HG03139 (cell line): ENCODE data around the gene ENPEP.
"Not testable (repeated sequence)": the region's sequence is repeated elsewhere in the genome, so short reads cannot be mapped to it uniquely, and the experiment has no call there.

Experiments used
- ATAC-seq: cut with Tn5 transposase; IDR thresholded peaks from one replicate; pipeline ENCODE4 v1.9.1; 2021; ENCODE audit not compliant: unreplicated experiment

Gene ENPEP

DNA sequence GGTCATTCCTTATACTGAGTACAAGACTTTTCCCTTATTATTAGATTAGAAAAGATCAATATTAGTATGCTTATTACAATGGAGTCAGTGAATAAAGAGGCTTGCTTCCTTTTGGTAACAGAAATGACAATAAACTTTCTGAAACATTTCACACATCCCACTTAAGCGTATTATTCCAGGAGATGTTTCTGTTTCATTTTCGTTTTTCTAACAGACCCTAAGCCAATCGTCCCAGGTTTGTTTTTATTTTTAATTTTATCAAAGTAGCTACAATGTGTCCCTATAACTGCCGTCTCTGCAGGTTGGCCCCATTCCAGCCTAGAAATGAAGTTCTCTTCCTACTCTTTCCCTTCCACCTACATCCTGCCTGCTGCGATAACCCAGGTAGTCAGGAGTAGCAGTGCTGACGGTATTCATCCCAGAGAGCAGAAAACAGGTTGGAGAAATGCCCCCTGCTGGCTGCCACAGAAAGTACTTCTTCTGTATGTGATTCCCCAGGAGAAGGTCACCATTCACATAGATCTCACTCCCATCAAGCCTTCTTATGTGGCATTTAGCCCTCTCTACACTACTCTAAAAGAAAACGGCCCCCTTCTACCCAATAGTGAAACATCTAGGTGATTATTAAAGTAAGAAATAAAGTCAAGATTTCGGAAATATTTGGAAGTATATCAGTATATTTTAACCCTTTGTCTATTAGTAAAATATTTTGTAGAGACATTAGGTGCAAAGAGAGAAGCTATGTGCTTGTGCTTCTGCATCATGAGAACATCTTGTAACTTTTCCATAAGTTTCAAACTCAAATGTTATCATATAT, 40.4 kb downstream of the ENPEP start:
- ATAC-seq = peak; percentile 91

- ATAC-seq = no peak
These were observed 43.0 kb downstream of the ENPEP start for GRCh38 chr4:110518889-110519490.

- no peak for ATAC-seq
These were observed 44.9 kb downstream of the ENPEP start for GRCh38 chr4:110520886-110521285.

DNA sequence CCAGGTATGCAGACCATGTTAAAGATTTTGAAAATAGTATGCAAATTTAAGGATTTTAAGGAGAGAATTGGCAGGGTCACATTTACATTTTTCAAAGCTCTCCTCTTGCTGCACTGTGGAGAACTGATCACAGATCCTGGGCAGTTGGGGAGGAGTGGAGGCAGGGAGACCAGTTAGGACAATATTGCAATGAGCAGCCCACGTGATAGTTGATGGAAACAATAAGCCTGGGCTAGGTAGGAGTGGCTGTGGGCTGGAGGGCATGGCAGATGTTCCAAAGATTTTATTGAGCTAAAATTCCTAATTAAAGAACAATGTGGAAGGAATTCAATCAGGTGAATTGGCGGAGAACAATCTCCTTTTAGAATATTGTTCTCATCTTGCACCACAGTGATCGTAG, 50.6 kb downstream of the ENPEP start:
- no peak for ATAC-seq

DNA sequence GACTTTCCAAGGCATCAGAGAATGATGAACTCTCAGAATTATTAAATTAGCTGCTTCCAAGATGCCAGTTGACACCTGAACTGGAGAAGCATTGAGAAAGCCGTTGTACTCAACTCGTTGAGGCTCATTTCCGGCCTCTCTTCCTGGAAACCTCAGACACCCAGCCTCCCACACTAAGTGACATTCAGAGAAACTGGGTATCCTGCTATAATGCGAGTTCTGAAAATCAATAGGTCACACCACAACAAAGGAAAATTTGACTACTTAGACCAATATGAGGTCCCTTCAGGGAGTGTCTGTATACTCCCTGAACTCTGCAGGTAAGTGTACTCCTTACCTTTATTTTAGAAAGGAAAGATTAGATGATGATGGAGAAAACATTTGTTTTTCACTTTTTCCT, 51.2 kb downstream of the ENPEP start:
- no peak for ATAC-seq

- ATAC-seq = no peak
These were observed 57.1 kb downstream of the ENPEP start for GRCh38 chr4:110532901-110533589.

- ATAC-seq = no peak
These were observed 57.6 kb downstream of the ENPEP start for GRCh38 chr4:110533590-110533910.

DNA sequence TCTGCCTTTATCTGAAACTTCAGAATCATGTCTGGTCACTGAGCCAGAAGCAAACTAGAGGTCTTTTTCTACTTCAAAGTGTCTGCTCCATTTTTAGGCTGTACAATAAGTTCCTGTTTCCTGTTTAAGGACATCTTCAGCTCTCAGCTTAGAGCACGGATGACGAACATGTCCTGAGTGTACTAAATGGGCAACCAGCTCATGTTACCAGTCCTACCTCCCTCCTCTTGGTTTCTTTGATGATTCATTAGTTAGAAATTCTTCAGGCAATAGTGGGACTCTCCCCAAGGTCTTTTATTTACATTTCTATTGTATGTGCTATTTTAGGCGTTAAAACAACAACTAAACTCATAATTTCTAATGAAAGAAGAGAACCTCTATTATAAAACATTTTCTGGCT, 58.0 kb downstream of the ENPEP start:
- no peak for ATAC-seq

- no peak for ATAC-seq
These were observed 64.6 kb downstream of the ENPEP start for GRCh38 chr4:110540581-110540980.

DNA sequence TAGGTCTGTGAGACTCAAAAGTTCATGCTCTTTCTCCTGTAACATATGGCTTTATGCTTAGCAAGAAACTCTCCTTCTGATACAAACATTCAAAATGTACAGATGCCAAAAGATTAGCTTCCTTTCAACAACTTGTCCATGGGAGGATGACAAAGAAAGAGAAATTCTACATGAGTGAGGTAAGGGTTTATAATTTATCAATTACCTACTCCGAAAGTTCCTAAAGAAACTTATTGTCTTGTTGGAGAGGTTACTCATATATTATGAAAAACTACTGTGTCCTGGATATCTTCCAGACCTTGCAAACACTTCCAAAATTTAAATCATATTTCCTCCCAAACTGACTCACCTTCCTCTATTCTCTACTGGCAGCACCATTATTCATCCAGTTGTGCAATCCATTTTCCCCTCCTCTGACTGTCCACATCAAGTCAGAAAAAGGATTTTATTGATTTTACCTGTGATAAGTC, 65.1 kb downstream of the ENPEP start:
- ATAC-seq = no peak

GRCh38 chr4:110543577-110543976, 67.6 kb downstream of the ENPEP start:
- no peak for ATAC-seq

DNA sequence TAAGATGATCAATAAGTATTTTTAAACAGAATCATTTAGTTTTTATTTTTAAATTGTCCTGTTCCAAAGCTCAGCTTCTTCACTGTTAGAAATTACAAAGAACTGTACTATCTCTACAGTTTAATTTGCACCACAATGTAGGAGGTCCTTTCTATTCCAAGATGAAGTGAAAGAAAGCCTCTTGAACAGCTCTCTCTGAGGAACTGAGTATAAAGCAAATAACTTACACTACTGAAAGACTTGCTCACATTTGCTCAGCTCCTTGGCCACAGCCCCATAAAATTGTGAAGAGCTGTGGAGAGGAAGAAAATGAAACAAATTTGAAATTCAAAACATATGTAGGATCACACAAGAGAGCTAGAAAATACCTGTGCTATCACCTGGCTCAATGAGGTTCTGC, 68.6 kb downstream of the ENPEP start:
- ATAC-seq = no peak

DNA sequence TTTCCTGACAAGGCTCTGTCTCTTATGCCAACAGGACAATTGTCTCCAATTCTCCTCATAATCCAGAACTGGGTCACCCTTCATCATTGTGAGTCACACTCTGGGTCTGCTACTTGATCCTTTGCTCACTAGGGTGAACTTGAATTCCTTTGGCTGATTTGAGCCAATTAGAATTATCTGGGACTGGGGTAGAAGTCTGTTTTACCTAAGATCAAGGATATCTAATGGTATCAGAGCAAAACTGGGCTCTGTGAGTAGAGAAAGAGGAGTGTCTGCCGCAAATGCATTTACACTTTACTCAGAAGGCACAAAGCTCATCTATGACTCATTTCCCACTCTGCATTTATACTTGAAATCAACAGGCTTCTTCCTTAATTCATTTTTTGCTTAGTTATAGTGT, 74.3 kb downstream of the ENPEP start:
- no peak for ATAC-seq

DNA sequence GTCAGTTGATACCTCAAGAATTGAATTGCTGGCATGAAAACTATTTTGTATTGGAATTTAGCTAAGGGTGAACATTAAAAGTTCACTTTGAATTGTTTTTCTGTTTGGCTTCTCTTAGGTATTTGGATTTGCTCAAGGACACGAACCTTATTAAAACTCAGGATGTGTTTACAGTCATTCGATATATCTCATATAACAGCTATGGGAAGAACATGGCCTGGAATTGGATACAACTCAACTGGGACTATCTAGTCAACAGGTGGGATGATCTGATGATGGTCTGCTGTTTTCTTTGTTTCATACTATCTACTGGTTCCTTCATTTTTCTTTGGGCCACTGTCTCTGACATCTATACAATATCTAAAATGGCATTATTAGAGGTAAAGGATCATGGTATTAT, 77.2 kb downstream of the ENPEP start:
- no peak for ATAC-seq

DNA sequence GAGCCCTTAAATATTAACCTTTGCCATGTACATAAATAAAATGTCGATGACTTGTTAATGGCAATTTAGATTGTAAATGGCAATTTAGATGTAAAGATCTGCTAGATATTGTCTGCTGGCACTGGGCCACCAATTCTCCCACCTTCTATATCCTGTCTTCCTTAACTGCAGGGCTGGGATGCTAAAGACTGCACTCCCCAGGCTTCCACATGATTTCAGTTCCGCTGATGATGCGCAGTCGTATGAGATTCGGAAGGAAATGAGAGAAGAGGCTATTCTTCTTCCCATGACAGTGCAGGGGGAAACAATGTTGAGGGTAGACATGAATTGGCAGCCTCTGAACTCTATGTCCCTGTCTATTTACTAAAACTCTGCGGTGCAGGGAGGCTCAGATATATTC, 91.3 kb downstream of the ENPEP start:
- ATAC-seq = no peak

DNA sequence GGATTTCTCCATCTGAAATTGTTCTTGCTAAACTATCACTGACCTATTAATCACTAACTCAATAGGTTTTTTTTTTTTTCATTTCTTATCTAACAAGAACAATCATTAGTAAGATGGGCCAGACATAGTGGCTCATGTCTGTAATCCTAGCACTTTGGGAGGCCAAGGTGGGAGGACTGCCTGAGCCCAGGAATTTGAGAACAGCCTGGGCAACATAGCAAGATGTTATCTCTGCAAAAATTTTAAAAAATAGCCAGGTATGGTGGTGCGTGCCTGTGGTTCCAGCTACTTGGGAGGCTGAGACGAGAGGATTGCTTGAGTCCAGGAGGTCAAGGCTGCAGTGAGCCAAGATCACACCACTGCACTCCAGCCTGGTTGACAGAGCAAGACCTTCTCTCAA, 100.7 kb downstream of the ENPEP start:
- ATAC-seq = not testable (repeated sequence)

DNA sequence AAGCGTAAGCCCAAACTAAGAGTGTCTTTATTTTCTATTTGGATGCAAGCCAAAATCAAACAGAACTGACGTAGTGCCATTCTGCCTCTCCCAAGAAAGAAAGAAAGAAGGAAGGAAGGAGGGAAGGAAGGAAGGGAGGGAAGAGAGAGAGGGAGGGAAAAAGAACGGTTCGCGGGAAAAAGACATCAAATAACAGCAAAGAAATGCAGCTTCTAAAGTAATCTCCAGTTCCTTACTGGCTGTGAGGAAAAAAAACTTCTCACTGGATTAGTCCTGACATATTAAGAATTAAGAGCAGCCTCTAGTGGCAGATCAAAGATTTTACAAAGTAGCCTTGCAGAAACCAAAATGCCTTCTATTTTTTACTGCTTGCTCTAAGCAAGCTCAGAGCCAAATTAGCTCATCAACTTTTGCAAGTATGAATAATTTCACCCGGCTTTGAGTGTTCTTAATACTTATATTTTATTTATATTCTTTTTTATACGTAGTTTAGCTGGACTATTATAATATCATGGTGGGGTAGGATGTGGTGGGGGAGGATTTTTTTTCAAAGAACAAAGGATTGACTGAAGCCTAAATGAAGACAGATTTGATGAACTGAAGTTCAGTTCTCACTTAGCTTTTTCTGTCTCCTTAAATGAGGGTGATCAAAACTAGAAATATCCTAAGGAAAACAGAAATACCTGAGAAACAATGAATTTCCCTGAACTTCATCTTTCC, 110.3 kb downstream of the ENPEP start:
- no peak for ATAC-seq

DNA sequence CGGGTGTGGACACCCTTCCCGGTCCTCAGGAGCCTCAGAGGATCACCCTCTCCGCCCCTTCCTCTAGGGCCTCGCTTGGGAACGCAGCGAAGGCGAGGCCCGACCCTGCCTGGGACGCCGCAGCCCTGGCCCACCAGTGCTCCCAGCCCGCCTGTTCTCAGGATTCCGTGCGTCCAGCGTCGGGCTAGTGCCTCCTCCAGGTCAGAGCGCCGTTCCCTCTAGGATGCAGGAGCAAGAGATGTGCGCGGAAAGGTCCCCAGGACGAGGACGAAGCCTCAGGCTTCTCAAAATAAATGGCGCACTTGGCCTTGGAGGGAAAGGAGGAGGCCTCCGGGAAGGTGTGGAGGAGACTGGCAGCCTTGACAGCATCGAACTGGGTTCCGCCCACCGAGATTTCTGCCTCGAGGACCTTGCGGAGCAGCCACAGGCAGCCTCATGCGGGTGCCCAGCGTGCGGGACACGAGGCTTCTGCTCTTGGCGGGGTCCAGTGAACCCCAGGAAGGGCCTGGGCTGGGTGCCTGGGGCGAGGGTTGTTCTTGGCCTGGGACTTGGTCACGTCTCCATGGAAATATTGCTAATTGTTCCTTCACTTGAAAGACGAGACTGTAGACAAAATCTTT, 111.8 kb downstream of the ENPEP start:
- no peak for ATAC-seq

GRCh38 chr4:110589297-110589696, 113.3 kb downstream of the ENPEP start:
- no peak for ATAC-seq

GRCh38 chr4:110595583-110595982, 119.6 kb downstream of the ENPEP start:
- no peak for ATAC-seq

DNA sequence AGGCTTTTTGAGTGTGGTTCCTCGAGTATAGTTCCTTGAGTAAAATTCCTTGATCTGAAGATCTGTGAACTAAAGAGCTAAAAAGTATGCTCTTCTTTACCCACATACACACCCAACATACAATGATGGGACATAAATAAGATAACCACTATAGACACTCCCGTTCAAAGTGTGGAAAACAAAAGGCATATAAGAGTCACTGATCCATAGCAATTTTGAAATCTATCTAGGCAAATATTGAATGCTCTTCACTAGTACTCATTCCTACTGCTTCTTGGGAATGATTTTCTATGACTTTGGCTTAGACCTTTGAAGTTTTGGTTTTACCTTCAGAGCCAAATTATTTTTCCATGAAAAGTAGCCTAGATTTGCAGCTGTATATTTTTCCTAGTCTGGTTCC, 120.5 kb downstream of the ENPEP start:
- no peak for ATAC-seq
